Fibroblast of skin of right quadriceps (primary cell): Measurements from ENCODE around the gene SOD3.

ENCODE experiments used
- DNase-seq: peaks from one replicate; pipeline ENCODE4 v3.0.0-alpha.2; 2013

Gene SOD3

GRCh38 chr4:24805566-24805965, 10.2 kb downstream of the SOD3 start:
- no peak for DNase-seq

- no peak for DNase-seq
These were observed 11.0 kb downstream of the SOD3 start for GRCh38 chr4:24806206-24806990.

- no peak for DNase-seq
These were observed 12.2 kb downstream of the SOD3 start for GRCh38 chr4:24807611-24808010.

- DNase-seq, result no peak
These were observed 12.9 kb downstream of the SOD3 start for GRCh38 chr4:24808261-24808660.

- no peak for DNase-seq
These were observed 13.6 kb downstream of the SOD3 start for GRCh38 chr4:24808955-24809354.

GRCh38 chr4:24809376-24809775, 14.0 kb downstream of the SOD3 start:
- no peak for DNase-seq

GRCh38 chr4:24809815-24810405, 14.5 kb downstream of the SOD3 start:
- DNase-seq, result peak; percentile 20

- DNase-seq, result no peak
These were observed 15.7 kb downstream of the SOD3 start for GRCh38 chr4:24810871-24811631.

GRCh38 chr4:24813732-24814131, 18.4 kb downstream of the SOD3 start:
- no peak for DNase-seq

- peak; percentile 30 for DNase-seq
These were observed 21.4 kb downstream of the SOD3 start for GRCh38 chr4:24816797-24817196.

GRCh38 chr4:24820541-24820940, 25.2 kb downstream of the SOD3 start:
- no peak for DNase-seq

GRCh38 chr4:24824720-24825119, 29.3 kb downstream of the SOD3 start:
- no peak for DNase-seq

GRCh38 chr4:24831637-24832036, 36.3 kb downstream of the SOD3 start:
- DNase-seq, result no peak

- DNase-seq, result no peak
These were observed 40.3 kb downstream of the SOD3 start for GRCh38 chr4:24835696-24836095.

GRCh38 chr4:24836661-24837242, 41.4 kb downstream of the SOD3 start:
- DNase-seq, result no peak

GRCh38 chr4:24837336-24837735, 42.0 kb downstream of the SOD3 start:
- no peak for DNase-seq

GRCh38 chr4:24837781-24838180, 42.4 kb downstream of the SOD3 start:
- no peak for DNase-seq

- DNase-seq, result no peak
These were observed 45.0 kb downstream of the SOD3 start for GRCh38 chr4:24840362-24840761.

- DNase-seq, result no peak
These were observed 45.6 kb downstream of the SOD3 start for GRCh38 chr4:24840826-24841543.

- no peak for DNase-seq
These were observed 47.0 kb downstream of the SOD3 start for GRCh38 chr4:24842356-24842755.

GRCh38 chr4:24843096-24843495, 47.7 kb downstream of the SOD3 start:
- DNase-seq, result no peak

- DNase-seq, result no peak
These were observed 49.8 kb downstream of the SOD3 start for GRCh38 chr4:24845132-24845531.

GRCh38 chr4:24845902-24846301, 50.5 kb downstream of the SOD3 start:
- no peak for DNase-seq
